KMS-11 (cell line): Measurements from ENCODE around the gene RGSL1.

ENCODE experiments used
- H2AFZ ChIP-seq: fragments of 200-600 bp; sonication (generic); 2 replicates; pipeline ENCODE4 v1.6.1; 2016; ENCODE audit warnings: antibody characterized with exemption, mixed run types, low read depth
- H3K27ac ChIP-seq: fragments of 200-600 bp; sonication (generic); 2 replicates; pipeline ENCODE4 v1.6.1; 2016; ENCODE audit warnings: mild to moderate bottlenecking, mixed run types
- H3K27me3 ChIP-seq: fragments of 200-600 bp; sonication (generic); 2 replicates; pipeline ENCODE4 v1.6.1; 2017; ENCODE audit warnings: mild to moderate bottlenecking, low read depth, mixed run types, moderate library complexity; ENCODE audit not compliant: insufficient read depth
- H3K36me3 ChIP-seq: fragments of 200-600 bp; sonication (generic); 2 replicates; pipeline ENCODE4 v1.6.1; 2017; ENCODE audit warnings: mild to moderate bottlenecking, mixed run types; ENCODE audit not compliant: insufficient read depth
- H3K4me1 ChIP-seq: fragments of 200-600 bp; sonication (generic); 2 replicates; pipeline ENCODE4 v1.6.1; 2016; ENCODE audit warnings: mild to moderate bottlenecking, low read depth, mixed run types; ENCODE audit not compliant: poor library complexity, severe bottlenecking
- H3K4me2 ChIP-seq: fragments of 200-600 bp; sonication (generic); 2 replicates; pipeline ENCODE4 v1.7.0; 2016; ENCODE audit warnings: mild to moderate bottlenecking, mixed run types
- H3K4me3 ChIP-seq: fragments of 200-600 bp; sonication (generic); IDR thresholded peaks from 2 replicates; pipeline ENCODE4 v1.6.1; 2017; ENCODE audit warnings: low read depth, low read length, mixed read lengths; ENCODE audit not compliant: insufficient read depth
- H3K79me2 ChIP-seq: fragments of 200-600 bp; sonication (generic); 2 replicates; pipeline ENCODE4 v1.6.1; 2016; ENCODE audit warnings: low read depth, mixed run types; ENCODE audit not compliant: insufficient read depth
- H3K9ac ChIP-seq: fragments of 200-600 bp; sonication (generic); 2 replicates; pipeline ENCODE4 v1.6.1; 2016; ENCODE audit warnings: mild to moderate bottlenecking, mixed run types
- H4K20me1 ChIP-seq: fragments of 200-600 bp; sonication (generic); 2 replicates; pipeline ENCODE4 v1.6.1; 2016; ENCODE audit warnings: mild to moderate bottlenecking, mixed run types; ENCODE audit not compliant: insufficient read depth
- TF ChIP-seq, protein P1 (sequence below): fragments of 200-600 bp; sonication (generic); conservative IDR thresholded peaks from 2 replicates; pipeline ENCODE4 v1.6.1; 2017; ENCODE audit warnings: low read depth, mild to moderate bottlenecking, antibody characterized with exemption, low read length, moderate library complexity, mixed read lengths

The RGSL1 gene

DNA sequence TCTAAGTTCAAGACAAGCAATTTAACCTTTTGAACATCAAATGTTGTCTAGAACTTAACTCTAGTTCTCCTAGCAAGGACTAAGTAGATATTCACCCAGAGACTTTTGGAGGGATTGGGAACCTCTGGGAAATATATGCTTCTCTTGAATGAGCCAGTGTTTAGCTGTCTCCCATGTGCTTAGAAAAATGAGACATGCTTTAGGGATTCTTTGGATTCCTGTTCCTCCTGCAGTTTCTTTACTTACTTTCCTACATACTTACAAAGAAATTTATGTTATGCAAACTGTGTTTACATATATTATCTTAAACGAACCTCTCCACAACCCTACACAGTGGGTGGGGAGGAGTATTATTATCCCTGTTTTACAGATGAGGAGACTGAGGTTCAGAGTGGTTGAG, 99.9 kb downstream of the RGSL1 start:
- Histone ChIP-seq H3K4me2 (no peak overlapping the region), H3K36me3 (no peaks in the 10 kb centered on the region), H3K9ac (no peak overlapping the region), H3K4me3 (no peak overlapping the region), H3K27ac (no peak overlapping the region), H4K20me1 (no peaks in the 10 kb centered on the region), H3K79me2 (no peaks in the 10 kb centered on the region), H2AFZ (no peak overlapping the region), H3K4me1 (no peaks in the 10 kb centered on the region), H3K27me3 (no peaks in the 10 kb centered on the region)
- TF ChIP-seq, protein P1, sequence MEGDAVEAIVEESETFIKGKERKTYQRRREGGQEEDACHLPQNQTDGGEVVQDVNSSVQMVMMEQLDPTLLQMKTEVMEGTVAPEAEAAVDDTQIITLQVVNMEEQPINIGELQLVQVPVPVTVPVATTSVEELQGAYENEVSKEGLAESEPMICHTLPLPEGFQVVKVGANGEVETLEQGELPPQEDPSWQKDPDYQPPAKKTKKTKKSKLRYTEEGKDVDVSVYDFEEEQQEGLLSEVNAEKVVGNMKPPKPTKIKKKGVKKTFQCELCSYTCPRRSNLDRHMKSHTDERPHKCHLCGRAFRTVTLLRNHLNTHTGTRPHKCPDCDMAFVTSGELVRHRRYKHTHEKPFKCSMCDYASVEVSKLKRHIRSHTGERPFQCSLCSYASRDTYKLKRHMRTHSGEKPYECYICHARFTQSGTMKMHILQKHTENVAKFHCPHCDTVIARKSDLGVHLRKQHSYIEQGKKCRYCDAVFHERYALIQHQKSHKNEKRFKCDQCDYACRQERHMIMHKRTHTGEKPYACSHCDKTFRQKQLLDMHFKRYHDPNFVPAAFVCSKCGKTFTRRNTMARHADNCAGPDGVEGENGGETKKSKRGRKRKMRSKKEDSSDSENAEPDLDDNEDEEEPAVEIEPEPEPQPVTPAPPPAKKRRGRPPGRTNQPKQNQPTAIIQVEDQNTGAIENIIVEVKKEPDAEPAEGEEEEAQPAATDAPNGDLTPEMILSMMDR: no peak

DNA sequence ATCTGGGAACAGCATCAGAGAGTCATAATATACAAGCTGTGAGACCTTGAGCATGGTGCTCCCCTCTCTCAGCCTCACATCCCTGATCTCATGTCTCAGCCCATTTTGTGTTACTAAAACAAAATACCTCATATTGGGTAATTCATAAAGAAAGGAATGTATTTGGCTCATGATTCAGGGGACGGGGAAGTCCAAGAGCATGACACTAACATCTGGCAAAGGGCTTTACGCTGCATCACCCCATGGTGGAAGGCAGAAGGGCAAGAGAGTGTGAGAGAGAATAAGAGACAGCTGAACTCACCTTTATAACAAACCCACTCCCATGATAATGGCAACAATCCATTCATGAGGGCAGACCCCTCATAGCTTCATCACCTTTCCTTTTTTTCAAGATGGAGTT, 102.6 kb downstream of the RGSL1 start:
- no peaks in the 10 kb centered on the region for H3K4me1 ChIP-seq
- H3K27ac ChIP-seq: no peak overlapping the region
- H4K20me1 ChIP-seq: no peaks in the 10 kb centered on the region
- H2AFZ ChIP-seq: no peak overlapping the region
- no peak overlapping the region for H3K4me2 ChIP-seq
- no peak overlapping the region for H3K9ac ChIP-seq
- H3K27me3 ChIP-seq: no peaks in the 10 kb centered on the region
- H3K36me3 ChIP-seq: no peaks in the 10 kb centered on the region
- H3K79me2 ChIP-seq: no peaks in the 10 kb centered on the region
- TF ChIP-seq, protein P1: no peak
- H3K4me3 ChIP-seq: no peak overlapping the region

DNA sequence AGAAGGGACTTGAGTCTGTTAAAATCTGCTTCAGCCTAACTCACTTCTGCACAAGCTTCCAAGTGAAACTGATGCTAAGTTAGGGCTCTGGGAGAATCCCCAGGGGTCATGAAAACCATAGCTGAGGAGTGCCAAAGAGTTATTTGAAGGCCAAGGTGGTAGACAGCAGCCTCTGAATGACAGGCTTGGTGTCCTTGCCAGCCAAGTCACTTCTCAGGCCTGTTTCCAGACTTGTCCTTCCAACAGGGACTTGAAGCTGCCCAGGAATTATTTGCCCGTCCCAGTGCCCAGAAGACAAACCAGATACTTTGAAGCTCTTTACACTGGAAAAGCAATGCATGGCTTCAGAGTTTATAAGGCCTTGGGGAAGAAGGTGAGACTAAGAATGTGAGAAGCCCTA, 105.5 kb downstream of the RGSL1 start:
- no peak overlapping the region for H3K9ac ChIP-seq
- TF ChIP-seq, protein P1: no peak
- H3K36me3 ChIP-seq: no peaks in the 10 kb centered on the region
- H3K4me1 ChIP-seq: no peaks in the 10 kb centered on the region
- H2AFZ ChIP-seq: no peak overlapping the region
- no peaks in the 10 kb centered on the region for H4K20me1 ChIP-seq
- H3K4me3 ChIP-seq: no peak overlapping the region
- no peaks in the 10 kb centered on the region for H3K27me3 ChIP-seq
- H3K4me2 ChIP-seq: no peak overlapping the region
- H3K27ac ChIP-seq: no peak overlapping the region
- H3K79me2 ChIP-seq: no peaks in the 10 kb centered on the region

DNA sequence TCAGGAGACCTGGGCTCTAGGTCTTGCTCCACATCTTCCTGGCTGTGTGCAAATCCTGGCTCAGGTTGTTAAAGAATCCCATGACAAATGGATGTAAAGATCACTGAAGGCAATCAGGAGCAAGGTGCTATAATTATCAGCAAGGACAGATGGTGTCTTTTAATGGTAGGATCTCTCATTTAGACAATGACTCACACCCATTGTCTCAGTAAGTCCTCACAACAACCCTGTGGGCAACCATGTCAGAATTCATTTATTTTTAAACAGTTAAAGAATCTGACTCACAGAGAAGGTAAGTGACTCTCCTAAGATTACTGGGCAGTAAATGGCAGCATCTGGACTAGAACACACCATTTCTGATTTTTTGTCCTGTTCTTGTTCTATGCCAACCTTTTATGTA, 106.3 kb downstream of the RGSL1 start:
- Histone ChIP-seq H2AFZ (no peak overlapping the region), H3K4me3 (no peak overlapping the region), H3K36me3 (no peaks in the 10 kb centered on the region), H3K27me3 (no peaks in the 10 kb centered on the region), H3K9ac (no peak overlapping the region), H3K4me1 (no peaks in the 10 kb centered on the region), H3K4me2 (no peak overlapping the region), H3K27ac (no peak overlapping the region), H4K20me1 (no peaks in the 10 kb centered on the region), H3K79me2 (no peaks in the 10 kb centered on the region)
- TF ChIP-seq, protein P1: no peak
